ENCODE results near the gene S1PR5. TPM values are rescaled to one million over a fixed set of nuclear protein-coding genes. Genes with fewer than 3 reads are reported as not detected.

The S1PR5 gene
- total and polyA plus RNA-seq, 2 experiments from 2014 or later, result 4.6 to 8.0 TPM

DNA sequence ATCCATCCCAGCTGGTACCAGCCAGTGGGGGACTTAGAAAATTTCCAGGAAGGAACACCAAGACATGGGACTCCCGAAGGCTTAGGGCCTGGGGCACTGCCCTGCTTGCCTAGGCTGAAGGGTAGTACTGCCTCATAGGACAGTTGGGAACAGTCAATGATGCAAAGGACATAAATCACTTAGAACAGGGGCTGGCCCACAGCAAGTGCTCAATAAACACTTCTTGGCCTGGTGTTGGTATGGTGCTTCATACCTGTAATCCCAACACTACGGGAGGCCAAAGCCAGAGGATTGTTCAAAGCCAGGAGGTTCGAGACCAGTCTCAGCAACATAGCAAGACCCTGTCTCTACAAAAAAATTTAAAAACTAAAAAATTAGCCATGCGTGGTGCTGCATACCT, 19.9 kb downstream of the S1PR5 start (continued):
- TF ChIP-seq, protein P1, sequence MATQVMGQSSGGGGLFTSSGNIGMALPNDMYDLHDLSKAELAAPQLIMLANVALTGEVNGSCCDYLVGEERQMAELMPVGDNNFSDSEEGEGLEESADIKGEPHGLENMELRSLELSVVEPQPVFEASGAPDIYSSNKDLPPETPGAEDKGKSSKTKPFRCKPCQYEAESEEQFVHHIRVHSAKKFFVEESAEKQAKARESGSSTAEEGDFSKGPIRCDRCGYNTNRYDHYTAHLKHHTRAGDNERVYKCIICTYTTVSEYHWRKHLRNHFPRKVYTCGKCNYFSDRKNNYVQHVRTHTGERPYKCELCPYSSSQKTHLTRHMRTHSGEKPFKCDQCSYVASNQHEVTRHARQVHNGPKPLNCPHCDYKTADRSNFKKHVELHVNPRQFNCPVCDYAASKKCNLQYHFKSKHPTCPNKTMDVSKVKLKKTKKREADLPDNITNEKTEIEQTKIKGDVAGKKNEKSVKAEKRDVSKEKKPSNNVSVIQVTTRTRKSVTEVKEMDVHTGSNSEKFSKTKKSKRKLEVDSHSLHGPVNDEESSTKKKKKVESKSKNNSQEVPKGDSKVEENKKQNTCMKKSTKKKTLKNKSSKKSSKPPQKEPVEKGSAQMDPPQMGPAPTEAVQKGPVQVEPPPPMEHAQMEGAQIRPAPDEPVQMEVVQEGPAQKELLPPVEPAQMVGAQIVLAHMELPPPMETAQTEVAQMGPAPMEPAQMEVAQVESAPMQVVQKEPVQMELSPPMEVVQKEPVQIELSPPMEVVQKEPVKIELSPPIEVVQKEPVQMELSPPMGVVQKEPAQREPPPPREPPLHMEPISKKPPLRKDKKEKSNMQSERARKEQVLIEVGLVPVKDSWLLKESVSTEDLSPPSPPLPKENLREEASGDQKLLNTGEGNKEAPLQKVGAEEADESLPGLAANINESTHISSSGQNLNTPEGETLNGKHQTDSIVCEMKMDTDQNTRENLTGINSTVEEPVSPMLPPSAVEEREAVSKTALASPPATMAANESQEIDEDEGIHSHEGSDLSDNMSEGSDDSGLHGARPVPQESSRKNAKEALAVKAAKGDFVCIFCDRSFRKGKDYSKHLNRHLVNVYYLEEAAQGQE (IDR thresholded peaks at IDR 0.05; ENCODE audit: unreplicated experiment), result no peak
- TF ChIP-seq NANOG (IDR thresholded peaks at IDR 0.05; ENCODE audit: borderline replicate concordance) (no peak), ZNF331 (CRISPR knock-in tag; IDR thresholded peaks at IDR 0.05; ENCODE audit: low read depth) (no peak)
- TF ChIP-seq, protein P2, sequence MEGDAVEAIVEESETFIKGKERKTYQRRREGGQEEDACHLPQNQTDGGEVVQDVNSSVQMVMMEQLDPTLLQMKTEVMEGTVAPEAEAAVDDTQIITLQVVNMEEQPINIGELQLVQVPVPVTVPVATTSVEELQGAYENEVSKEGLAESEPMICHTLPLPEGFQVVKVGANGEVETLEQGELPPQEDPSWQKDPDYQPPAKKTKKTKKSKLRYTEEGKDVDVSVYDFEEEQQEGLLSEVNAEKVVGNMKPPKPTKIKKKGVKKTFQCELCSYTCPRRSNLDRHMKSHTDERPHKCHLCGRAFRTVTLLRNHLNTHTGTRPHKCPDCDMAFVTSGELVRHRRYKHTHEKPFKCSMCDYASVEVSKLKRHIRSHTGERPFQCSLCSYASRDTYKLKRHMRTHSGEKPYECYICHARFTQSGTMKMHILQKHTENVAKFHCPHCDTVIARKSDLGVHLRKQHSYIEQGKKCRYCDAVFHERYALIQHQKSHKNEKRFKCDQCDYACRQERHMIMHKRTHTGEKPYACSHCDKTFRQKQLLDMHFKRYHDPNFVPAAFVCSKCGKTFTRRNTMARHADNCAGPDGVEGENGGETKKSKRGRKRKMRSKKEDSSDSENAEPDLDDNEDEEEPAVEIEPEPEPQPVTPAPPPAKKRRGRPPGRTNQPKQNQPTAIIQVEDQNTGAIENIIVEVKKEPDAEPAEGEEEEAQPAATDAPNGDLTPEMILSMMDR (conservative IDR thresholded peaks at IDR 0.05; ENCODE audit: low read depth in 2 of 2), result no peak

DNA sequence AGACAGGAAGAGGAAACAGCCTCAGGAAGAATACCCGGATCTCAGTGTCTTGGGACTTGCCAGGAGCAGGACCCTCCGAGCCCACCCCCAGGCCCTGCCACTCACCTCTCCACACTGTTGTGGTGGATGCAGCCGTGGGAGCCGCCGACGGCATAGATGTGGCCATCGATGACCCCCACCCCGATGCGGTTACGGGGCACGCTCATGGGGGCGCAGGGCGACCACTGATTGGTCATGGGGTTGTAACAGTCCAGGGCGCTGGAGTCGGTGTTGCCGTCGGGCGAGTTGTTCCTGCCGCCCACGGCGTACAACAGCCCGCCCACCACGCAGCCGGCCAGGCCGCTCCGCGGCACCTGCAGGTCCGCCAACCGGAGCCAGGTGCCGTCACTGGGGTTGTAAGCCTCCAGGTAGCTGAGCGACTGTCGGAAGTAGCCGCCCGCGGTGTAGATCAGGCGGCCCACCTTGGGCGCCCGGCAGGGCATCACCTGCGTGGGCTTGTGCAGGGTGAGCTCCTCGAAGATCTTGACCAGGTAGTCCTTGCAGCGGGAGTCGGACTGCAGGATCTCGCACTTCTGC, 25.7 kb downstream of the S1PR5 start:
- DNase-seq (ENCODE audit: low spot score) (no peak), ATAC-seq (no peak)
- Histone ChIP-seq H3K4me2 (no peak overlapping the region), H3K9me2 (ENCODE audit: insufficient read depth) (no peaks in the 10 kb centered on the region), H3K79me2 (replicated peaks; ENCODE audit: insufficient read depth) (peaks cover 50% of the 10 kb centered on the region), H3F3A (replicated peaks; ENCODE audit: low read depth) (no peaks in the 10 kb centered on the region; the same call in 1 of the 2 replicates), H3K27me3 (ENCODE audit: insufficient read depth) (no peaks in the 10 kb centered on the region), H4K20me1 (replicated peaks; ENCODE audit: insufficient read depth) (peaks cover 13% of the 10 kb centered on the region), H2AFZ (no peak overlapping the region), H3K4me3 (no peak overlapping the region), H3K27ac (ENCODE audit: low read depth) (no peak overlapping the region), H3K36me3 (ENCODE audit: insufficient read depth) (peaks cover 21% of the 10 kb centered on the region), H3K4me1 (ENCODE audit: insufficient read depth) (no peaks in the 10 kb centered on the region)
- H3K27ac Mint-ChIP-seq, result no peak overlapping the region; the same call in 1 of the 2 replicates
- TF ChIP-seq ZNF114 (CRISPR knock-in tag; IDR thresholded peaks at IDR 0.05) (no peak), POLR2AphosphoS5 (IDR thresholded peaks at IDR 0.05; ENCODE audit: low read depth) (no peak), ZNF331 (CRISPR knock-in tag; IDR thresholded peaks at IDR 0.05; ENCODE audit: low read depth) (no peak), EZH2phosphoT487 (IDR thresholded peaks at IDR 0.05; ENCODE audit: unreplicated experiment) (no peak), STAT1 (IDR thresholded peaks at IDR 0.05; ENCODE audit: unreplicated experiment) (no peak), EZH2 (IDR thresholded peaks at IDR 0.05; ENCODE audit: low read depth, unreplicated experiment) (no peak), NANOG (IDR thresholded peaks at IDR 0.05; ENCODE audit: borderline replicate concordance) (no peak)
- TF ChIP-seq, protein P1 (IDR thresholded peaks at IDR 0.05; ENCODE audit: unreplicated experiment), result no peak
- TF ChIP-seq, protein P2 (conservative IDR thresholded peaks at IDR 0.05; ENCODE audit: low read depth in 2 of 2), result no peak
- H3K27me3 Mint-ChIP-seq (ENCODE audit: insufficient read depth, low read depth, poor library complexity), result peaks cover 2% of the 10 kb centered on the region
- H3K36me3 Mint-ChIP-seq (ENCODE audit: low read depth), result peaks cover 81% of the 10 kb centered on the region
- no peak overlapping the region for H3K4me3 Mint-ChIP-seq
- H3K9me3 Mint-ChIP-seq, result no peaks in the 10 kb centered on the region; the same call in 2 of the 3 replicates
- no peaks in the 10 kb centered on the region for H3K4me1 Mint-ChIP-seq
